Endothelial cell (in vitro differentiated cells): ENCODE measurements around the gene ZNF148. TPM values are rescaled to one million over a fixed set of nuclear protein-coding genes. Genes with fewer than 3 reads are reported as not detected.

Source experiments
- DNase-seq: peaks from one replicate; pipeline ENCODE4 v3.0.0; 2021; ENCODE audit warnings: low spot score
- H3K27ac Mint-ChIP-seq: one replicate; pipeline ENCODE4 v1.8.0; 2021; ENCODE audit warnings: mixed read lengths, inconsistent platforms; ENCODE audit not compliant: unreplicated experiment
- H3K27me3 Mint-ChIP-seq: one replicate; pipeline ENCODE4 v1.8.0; 2021; ENCODE audit warnings: mild to moderate bottlenecking, moderate library complexity, mixed read lengths, inconsistent platforms; ENCODE audit not compliant: unreplicated experiment
- H3K36me3 Mint-ChIP-seq: one replicate; pipeline ENCODE4 v1.8.0; 2021; ENCODE audit warnings: mild to moderate bottlenecking, low read depth, mixed read lengths, inconsistent platforms; ENCODE audit not compliant: unreplicated experiment
- H3K4me1 Mint-ChIP-seq: one replicate; pipeline ENCODE4 v1.8.0; 2021; ENCODE audit warnings: mild to moderate bottlenecking, mixed read lengths, inconsistent platforms; ENCODE audit not compliant: unreplicated experiment
- H3K4me3 Mint-ChIP-seq: one replicate; pipeline ENCODE4 v1.8.0; 2021; ENCODE audit warnings: mild to moderate bottlenecking, mixed read lengths, inconsistent platforms; ENCODE audit not compliant: unreplicated experiment
- H3K9me3 Mint-ChIP-seq: one replicate; pipeline ENCODE4 v1.8.0; 2021; ENCODE audit warnings: mixed read lengths, inconsistent platforms; ENCODE audit not compliant: unreplicated experiment
- CTCF ChIP-seq: fragments of 200-600 bp; sonication (generic); IDR thresholded peaks from one replicate; pipeline ENCODE4 v1.5.0; 2021; ENCODE audit warnings: antibody characterized with exemption; ENCODE audit not compliant: unreplicated experiment
- total RNA-seq: library from RNA; stranded (reverse); fragmentation: NEBNext Ultra II Directional; extraction: Animal tissue kit (Norgen Biotek cat#: 25700); gene quantifications from one replicate; pipeline ENCODE4 v1.2.1, GENCODE V29; 2021; ENCODE audit not compliant: unreplicated experiment

Gene ZNF148
- total RNA-seq, 1 donor from 2014 or later: 34.3 TPM

GRCh38 chr3:125186800-125187598, 188.1 kb downstream of the ZNF148 start:
- no peak for TF ChIP-seq CTCF
- H3K4me3 Mint-ChIP-seq: no peak overlapping the region
- peaks cover 3% of the 10 kb centered on the region for H3K4me1 Mint-ChIP-seq
- peaks cover 4% of the 10 kb centered on the region for H3K27me3 Mint-ChIP-seq
- no peak for DNase-seq
- no peak overlapping the region for H3K27ac Mint-ChIP-seq
- H3K36me3 Mint-ChIP-seq: no peaks in the 10 kb centered on the region
- H3K9me3 Mint-ChIP-seq: no peaks in the 10 kb centered on the region

GRCh38 chr3:125186261-125186787, 188.8 kb downstream of the ZNF148 start:
- H3K9me3 Mint-ChIP-seq: no peaks in the 10 kb centered on the region
- no peak overlapping the region for H3K4me3 Mint-ChIP-seq
- H3K4me1 Mint-ChIP-seq: no peaks in the 10 kb centered on the region
- H3K36me3 Mint-ChIP-seq: no peaks in the 10 kb centered on the region
- TF ChIP-seq CTCF: no peak
- H3K27me3 Mint-ChIP-seq: peaks cover 4% of the 10 kb centered on the region
- H3K27ac Mint-ChIP-seq: no peak overlapping the region
- DNase-seq: no peak

GRCh38 chr3:125185805-125186204, 189.3 kb downstream of the ZNF148 start:
- H3K4me3 Mint-ChIP-seq: no peak overlapping the region
- TF ChIP-seq CTCF: no peak
- no peak overlapping the region for H3K27ac Mint-ChIP-seq
- no peaks in the 10 kb centered on the region for H3K36me3 Mint-ChIP-seq
- no peak for DNase-seq
- H3K27me3 Mint-ChIP-seq: peaks cover 1% of the 10 kb centered on the region
- no peaks in the 10 kb centered on the region for H3K9me3 Mint-ChIP-seq
- no peaks in the 10 kb centered on the region for H3K4me1 Mint-ChIP-seq

GRCh38 chr3:125179884-125180240, 195.3 kb downstream of the ZNF148 start:
- TF ChIP-seq CTCF: no peak
- H3K4me1 Mint-ChIP-seq: peaks cover 5% of the 10 kb centered on the region
- no peaks in the 10 kb centered on the region for H3K9me3 Mint-ChIP-seq
- H3K27me3 Mint-ChIP-seq: no peaks in the 10 kb centered on the region
- H3K4me3 Mint-ChIP-seq: no peak overlapping the region
- no peak for DNase-seq
- no peaks in the 10 kb centered on the region for H3K36me3 Mint-ChIP-seq
- H3K27ac Mint-ChIP-seq: no peak overlapping the region

- Mint-ChIP-seq H3K27ac (no peak overlapping the region), H3K4me1 (peaks cover 5% of the 10 kb centered on the region)
These were observed 195.8 kb downstream of the ZNF148 start for GRCh38 chr3:125179143-125179883.

More at GRCh38 chr3:125179143-125179883, 195.8 kb downstream of the ZNF148 start:
- Mint-ChIP-seq H3K9me3 (no peaks in the 10 kb centered on the region), H3K36me3 (no peaks in the 10 kb centered on the region), H3K4me3 (no peak overlapping the region), H3K27me3 (no peaks in the 10 kb centered on the region)
- no peak for DNase-seq
- no peak for TF ChIP-seq CTCF
